H9 (cell line): ENCODE results near the gene NRXN3. TPM values are rescaled to one million over a fixed set of nuclear protein-coding genes. Genes with fewer than 3 reads are reported as not detected.

ENCODE experiments used
- DNase-seq: peaks from one replicate; pipeline ENCODE4 v3.0.0-alpha.2; 2017
- H2AFZ ChIP-seq: one replicate; pipeline ENCODE4 v1.6.1; 2013; ENCODE audit warnings: mild to moderate bottlenecking, low read length, control low read depth, moderate library complexity
- H2AK5ac ChIP-seq: 2 replicates; pipeline ENCODE4 v1.6.1; 2013; ENCODE audit warnings: low read length, control low read depth, mixed read lengths; ENCODE audit not compliant: insufficient read length
- H2BK120ac ChIP-seq: one replicate; pipeline ENCODE4 v1.6.1; 2013; ENCODE audit warnings: low read depth, mild to moderate bottlenecking, low read length, control low read depth, inconsistent platforms; ENCODE audit not compliant: poor library complexity, severe bottlenecking
- H2BK12ac ChIP-seq: 2 replicates; pipeline ENCODE4 v1.6.1; 2013; ENCODE audit warnings: low read length, control low read depth, mixed read lengths, low read depth; ENCODE audit not compliant: insufficient read length
- H2BK15ac ChIP-seq: 2 replicates; pipeline ENCODE4 v1.6.1; 2013; ENCODE audit warnings: low read depth, low read length, control low read depth
- H2BK20ac ChIP-seq: one replicate; pipeline ENCODE4 v1.6.1; 2013; ENCODE audit warnings: low read depth, mild to moderate bottlenecking, low read length, control low read depth, inconsistent platforms; ENCODE audit not compliant: poor library complexity, severe bottlenecking
- H2BK5ac ChIP-seq: 2 replicates; pipeline ENCODE4 v1.6.1; 2013; ENCODE audit warnings: low read length, control low read depth, mixed read lengths; ENCODE audit not compliant: insufficient read length
- H3K14ac ChIP-seq: 2 replicates; pipeline ENCODE4 v1.6.1; 2013; ENCODE audit warnings: low read length, control low read depth; ENCODE audit not compliant: insufficient read depth
- H3K18ac ChIP-seq: 2 replicates; pipeline ENCODE4 v1.6.1; 2013; ENCODE audit warnings: low read depth, mild to moderate bottlenecking, mixed read lengths, low read length, control low read depth; ENCODE audit not compliant: insufficient read length
- H3K23ac ChIP-seq: 2 replicates; pipeline ENCODE4 v1.6.1; 2013; ENCODE audit warnings: low read length, control low read depth, mixed read lengths, low read depth; ENCODE audit not compliant: insufficient read length
- H3K23me2 ChIP-seq: 2 replicates; pipeline ENCODE4 v1.6.1; 2013; ENCODE audit warnings: low read depth, mild to moderate bottlenecking, mixed read lengths, low read length, control low read depth; ENCODE audit not compliant: insufficient read length, poor library complexity, severe bottlenecking
- H3K27ac ChIP-seq: 2 replicates; pipeline ENCODE4 v1.5.1; 2013; ENCODE audit warnings: low read length, control low read depth, mixed read lengths, low read depth; ENCODE audit not compliant: insufficient read length
- H3K27me3 ChIP-seq: 2 replicates; pipeline ENCODE4 v1.6.1; 2013; ENCODE audit warnings: low read length, control low read depth, inconsistent platforms; ENCODE audit not compliant: insufficient read depth
- H3K4ac ChIP-seq: 2 replicates; pipeline ENCODE4 v1.6.1; 2013; ENCODE audit warnings: low read depth, mild to moderate bottlenecking, control low read depth, inconsistent platforms, low read length, moderate library complexity
- H3K4me1 ChIP-seq: 2 replicates; pipeline ENCODE4 v1.6.1; 2013; ENCODE audit warnings: low read length, control low read depth, inconsistent platforms; ENCODE audit not compliant: insufficient read depth
- H3K4me2 ChIP-seq: 2 replicates; pipeline ENCODE4 v1.6.1; 2013; ENCODE audit warnings: low read length, control low read depth, mixed read lengths; ENCODE audit not compliant: insufficient read length, insufficient read depth
- H3K56ac ChIP-seq: 2 replicates; pipeline ENCODE4 v1.6.1; 2013; ENCODE audit warnings: low read depth, mild to moderate bottlenecking, mixed read lengths, low read length, control low read depth; ENCODE audit not compliant: insufficient read length
- H3K79me1 ChIP-seq: 2 replicates; pipeline ENCODE4 v1.6.1; 2013; ENCODE audit warnings: low read depth, mild to moderate bottlenecking, moderate library complexity, low read length, control low read depth, inconsistent platforms; ENCODE audit not compliant: insufficient read depth, poor library complexity, severe bottlenecking
- H3K79me2 ChIP-seq: 2 replicates; pipeline ENCODE4 v1.6.1; 2013; ENCODE audit warnings: low read length, control low read depth, inconsistent platforms; ENCODE audit not compliant: insufficient read depth
- H3K9ac ChIP-seq: 2 replicates; pipeline ENCODE4 v1.6.1; 2013; ENCODE audit warnings: low read length, control low read depth, mixed read lengths; ENCODE audit not compliant: insufficient read length; ENCODE audit errors: extremely low read depth
- H3K9me3 ChIP-seq: one replicate; pipeline ENCODE4 v1.6.1; 2013; ENCODE audit warnings: low read depth, low read length, inconsistent platforms; ENCODE audit not compliant: control insufficient read depth
- H3T11ph ChIP-seq: one replicate; pipeline ENCODE4 v1.6.1; 2013; ENCODE audit warnings: mild to moderate bottlenecking, low read length, control low read depth, inconsistent platforms
- H4K20me1 ChIP-seq: one replicate; pipeline ENCODE4 v1.6.1; 2013; ENCODE audit not compliant: control insufficient read depth, insufficient read length, insufficient read depth
- H4K5ac ChIP-seq: 2 replicates; pipeline ENCODE4 v1.6.1; 2013; ENCODE audit warnings: low read depth, mild to moderate bottlenecking, mixed read lengths, low read length, control low read depth; ENCODE audit not compliant: insufficient read length
- H4K8ac ChIP-seq: replicated peaks from 2 replicates; pipeline ENCODE4 v1.6.1; 2013; ENCODE audit warnings: low read length, control low read depth, mixed read lengths, low read depth; ENCODE audit not compliant: insufficient read length
- H4K91ac ChIP-seq: 2 replicates; pipeline ENCODE4 v1.6.1; 2013; ENCODE audit warnings: low read depth, mild to moderate bottlenecking, moderate library complexity, mixed read lengths, low read length, control low read depth; ENCODE audit not compliant: insufficient read length
- H3K27ac Mint-ChIP-seq, 3 experiments: 2 replicates in 2 of 3; 3 replicates in 1 of 3; pipeline ENCODE4 v1.8.0; 2020 to 2021; ENCODE audit warnings: mixed read lengths in 3 of 3, mild to moderate bottlenecking in 1 of 3, moderate library complexity in 1 of 3
- H3K27me3 Mint-ChIP-seq: 2 replicates; pipeline ENCODE4 v1.8.0; 2021; ENCODE audit warnings: low read depth, mild to moderate bottlenecking, moderate library complexity, mixed read lengths
- H3K36me3 Mint-ChIP-seq, 3 experiments: 2 replicates in 2 of 3; 3 replicates in 1 of 3; pipeline ENCODE4 v1.8.0; 2020 to 2021; ENCODE audit warnings: low read depth in 3 of 3, mixed read lengths in 3 of 3; ENCODE audit not compliant: insufficient read depth in 1 of 3
- H3K4me1 Mint-ChIP-seq, 2 experiments: 2 replicates each; pipeline ENCODE4 v1.8.0; 2020; ENCODE audit warnings: mixed read lengths in 2 of 2
- H3K4me3 Mint-ChIP-seq, 2 experiments: 2 replicates in 1 of 2; 3 replicates in 1 of 2; pipeline ENCODE4 v1.8.0; 2020 to 2021; ENCODE audit warnings: mild to moderate bottlenecking in 2 of 2, mixed read lengths in 2 of 2, moderate library complexity in 1 of 2
- H3K9me3 Mint-ChIP-seq, 2 experiments: 2 replicates in 1 of 2; 3 replicates in 1 of 2; pipeline ENCODE4 v1.8.0; 2020; ENCODE audit warnings: mild to moderate bottlenecking in 2 of 2, mixed read lengths in 2 of 2, moderate library complexity in 1 of 2
- CTCF ChIP-seq: fragments of 200-600 bp; sonication (generic); conservative IDR thresholded peaks from 3 replicates; pipeline ENCODE4 v1.8.0; 2021; ENCODE audit warnings: antibody characterized with exemption, mild to moderate bottlenecking
- WGBS: extraction: QIAGEN DNeasy Blood & Tissue Kit; methylation state at CpG from one replicate; pipeline ENCODE4 v1.1.7; 2013; ENCODE audit warnings: missing lambda C conversion rate, low lambda C conversion rate, mixed read lengths; ENCODE audit not compliant: insufficient read length; ENCODE audit errors: extremely low coverage; 5-methylcytosine and 5-hydroxymethylcytosine counted together
- total RNA-seq: library from RNA; stranded (reverse); gene quantifications from 2 replicates; pipeline ENCODE4 v1.2.1, GENCODE V29; 2021

The NRXN3 gene
- total RNA-seq, 1 experiment from 2014 or later = 1.8 TPM

- no peak overlapping the region for H3K27ac ChIP-seq
- H4K20me1 ChIP-seq = no peaks in the 10 kb centered on the region
- H3K14ac ChIP-seq = no peak overlapping the region
- no peak overlapping the region for H3K4me3 Mint-ChIP-seq
- no peak overlapping the region for H2BK20ac ChIP-seq
- TF ChIP-seq CTCF = no peak
- no peaks in the 10 kb centered on the region for H3K79me2 ChIP-seq
- H4K8ac ChIP-seq = no peak overlapping the region
- H3K27me3 Mint-ChIP-seq = 0 out of 2 replicates have a peak, but pooled peaks cover 1% of the 10 kb centered on the region
- no peaks in the 10 kb centered on the region for H3K79me1 ChIP-seq
- peaks cover 9% of the 10 kb centered on the region for H3K9me3 ChIP-seq
- H3K9me3 Mint-ChIP-seq = peaks cover 19 to 30% of the 10 kb centered on the region in 2 experiments
- no peaks in the 10 kb centered on the region for H3K27me3 ChIP-seq
- no peak overlapping the region for H2BK12ac ChIP-seq
- no peaks in the 10 kb centered on the region for H3K23me2 ChIP-seq
- H3K4me1 Mint-ChIP-seq = peaks cover 2 to 3% of the 10 kb centered on the region in 2 experiments
- H3K18ac ChIP-seq = no peak overlapping the region
- no peak overlapping the region for H2BK5ac ChIP-seq
- H4K91ac ChIP-seq = no peak overlapping the region
- H2BK15ac ChIP-seq = no peak overlapping the region
- H3K4me2 ChIP-seq = no peak overlapping the region
- no peaks in the 10 kb centered on the region for H3K4me1 ChIP-seq
- H3K23ac ChIP-seq = no peak overlapping the region
- no peak overlapping the region for H2BK120ac ChIP-seq
- no peak overlapping the region for H3K56ac ChIP-seq
- H3K36me3 Mint-ChIP-seq = peaks cover 11 to 25% (median 15%) of the 10 kb centered on the region in 3 experiments
- no peak for DNase-seq
- H3T11ph ChIP-seq = no peak overlapping the region
- H3K9ac ChIP-seq = no peak overlapping the region
- WGBS = no CpG with 5 or more reads among the region's 3 CpGs
- no peak overlapping the region for H4K5ac ChIP-seq
- H3K4ac ChIP-seq = no peak overlapping the region
- H3K27ac Mint-ChIP-seq = no peak overlapping the region
- no peak overlapping the region for H2AK5ac ChIP-seq
- H2AFZ ChIP-seq = no peak overlapping the region
Measured at GRCh38 chr14:79735121-79735520, 1564.9 kb downstream of the NRXN3 start.
